ENCODE results near the gene CHCHD4. TPM values are rescaled to one million over a fixed set of nuclear protein-coding genes. Genes with fewer than 3 reads are reported as not detected.
"Not testable (repeated sequence)": the region's sequence is repeated elsewhere in the genome, so short reads cannot be mapped to it uniquely, and the experiment has no call there.

CHCHD4 gene
- total RNA-seq, 1 experiment from 2014 or later = 43.3 TPM

GRCh38 chr3:14122301-14122700, 2.4 kb downstream of the CHCHD4 start:
- H3K9ac ChIP-seq (ENCODE audit: low read length) = no peak overlapping the region
- H3K9me3 ChIP-seq (ENCODE audit: low read length) = no peaks in the 10 kb centered on the region
- peak overlapping the region; percentile 87; the same call in 1 of the 2 replicates for H3K4me2 ChIP-seq (ENCODE audit: low read length)
- ATAC-seq (no peak), DNase-seq (no peak)
- POLR2A ChIA-PET (ENCODE audit: unreplicated experiment) = no interaction called here
- H2AFZ ChIP-seq (ENCODE audit: low read length) = no peak overlapping the region
- no peaks in the 10 kb centered on the region for H3F3A ChIP-seq (ENCODE audit: low read length, unreplicated experiment)
- CTCF ChIA-PET = no interaction called here
- H3K79me2 ChIP-seq (ENCODE audit: low read length) = peaks cover 88% of the 10 kb centered on the region
- peaks cover 23% of the 10 kb centered on the region for H3K4me1 ChIP-seq (ENCODE audit: insufficient read depth, low read length)
- no peak overlapping the region for H3K27ac ChIP-seq (ENCODE audit: low read length)
- no peaks in the 10 kb centered on the region for H3K9me2 ChIP-seq (replicated peaks; ENCODE audit: low read length)
- intact Hi-C loops (cut with micrococcal nuclease) = loop anchor here (10.0 kb wide), 1 partner anchor 468 kb away; no protein-coding TSS in a partner anchor
- H3K27me3 ChIP-seq (ENCODE audit: low read length) = no peaks in the 10 kb centered on the region
- peaks cover 8% of the 10 kb centered on the region; the same call in 1 of the 2 replicates for H3K36me3 ChIP-seq (ENCODE audit: low read depth, low read length)
- H3K4me3 ChIP-seq (ENCODE audit: low read length) = 0 out of 2 replicates have a peak overlapping the region, but pooled peaks have one; percentile 87
- BruUV-seq (replicated peaks) = no TSS peak
- no peak for TF ChIP-seq EZH2 (IDR thresholded peaks at IDR 0.05; ENCODE audit: low read length, unreplicated experiment)
- TF ChIP-seq CTCF (conservative IDR thresholded peaks at IDR 0.05; ENCODE audit: low read depth, low read length) = no peak
- TF ChIP-seq EZH2phosphoT487 (IDR thresholded peaks at IDR 0.05; ENCODE audit: borderline replicate concordance, low read length) = no peak
- peaks cover 14% of the 10 kb centered on the region for H4K20me1 ChIP-seq (ENCODE audit: low read length)

- H3K4me2 ChIP-seq (ENCODE audit: low read length) = no peak overlapping the region
- H3K79me2 ChIP-seq (ENCODE audit: low read length) = peaks cover 87% of the 10 kb centered on the region
- ATAC-seq (no peak), DNase-seq (no peak)
- no peak overlapping the region for H2AFZ ChIP-seq (ENCODE audit: low read length)
- POLR2A ChIA-PET (ENCODE audit: unreplicated experiment) = no interaction called here
- peaks cover 22% of the 10 kb centered on the region for H3K4me1 ChIP-seq (ENCODE audit: insufficient read depth, low read length)
- no peaks in the 10 kb centered on the region for H3F3A ChIP-seq (ENCODE audit: low read length, unreplicated experiment)
- no peak for TF ChIP-seq EZH2 (IDR thresholded peaks at IDR 0.05; ENCODE audit: low read length, unreplicated experiment)
- no peak for TF ChIP-seq EZH2phosphoT487 (IDR thresholded peaks at IDR 0.05; ENCODE audit: borderline replicate concordance, low read length)
- no peak for TF ChIP-seq CTCF (conservative IDR thresholded peaks at IDR 0.05; ENCODE audit: low read depth, low read length)
- no peak overlapping the region for H3K27ac ChIP-seq (ENCODE audit: low read length)
- no peak overlapping the region for H3K9ac ChIP-seq (ENCODE audit: low read length)
- intact Hi-C loops (cut with micrococcal nuclease) = loop anchor here (10.0 kb wide), 1 partner anchor 467 kb away; no protein-coding TSS in a partner anchor
- CTCF ChIA-PET = no interaction called here
- H4K20me1 ChIP-seq (ENCODE audit: low read length) = peaks cover 10% of the 10 kb centered on the region
- H3K36me3 ChIP-seq (ENCODE audit: low read depth, low read length) = peaks cover 8% of the 10 kb centered on the region; the same call in 1 of the 2 replicates
- no peaks in the 10 kb centered on the region for H3K9me3 ChIP-seq (ENCODE audit: low read length)
- no peaks in the 10 kb centered on the region for H3K27me3 ChIP-seq (ENCODE audit: low read length)
- BruUV-seq (replicated peaks) = no TSS peak
- no peak overlapping the region for H3K4me3 ChIP-seq (ENCODE audit: low read length)
- no peaks in the 10 kb centered on the region for H3K9me2 ChIP-seq (replicated peaks; ENCODE audit: low read length)
Measured at GRCh38 chr3:14121859-14122258, 2.8 kb downstream of the CHCHD4 start.

GRCh38 chr3:14120921-14121448, 3.7 kb downstream of the CHCHD4 start:
- H3K27ac ChIP-seq (ENCODE audit: low read length); H3K4me3 ChIP-seq (ENCODE audit: low read length); H3K4me2 ChIP-seq (ENCODE audit: low read length); H3K27me3 ChIP-seq (ENCODE audit: low read length); H2AFZ ChIP-seq (ENCODE audit: low read length); H3F3A ChIP-seq (ENCODE audit: low read length, unreplicated experiment); H3K9me3 ChIP-seq (ENCODE audit: low read length); H3K9ac ChIP-seq (ENCODE audit: low read length); CTCF ChIA-PET; BruUV-seq (replicated peaks); ATAC-seq; H3K9me2 ChIP-seq (replicated peaks; ENCODE audit: low read length); POLR2A ChIA-PET (ENCODE audit: unreplicated experiment); H4K20me1 ChIP-seq (ENCODE audit: low read length); DNase-seq: not testable (repeated sequence)
- intact Hi-C loops (cut with micrococcal nuclease) = loop anchor here (10.0 kb wide), 1 partner anchor 466 kb away; no protein-coding TSS in a partner anchor
- H3K36me3 ChIP-seq (ENCODE audit: low read depth, low read length) = peaks cover 10% of the 10 kb centered on the region; the same call in 1 of the 2 replicates
- peaks cover 78% of the 10 kb centered on the region for H3K79me2 ChIP-seq (ENCODE audit: low read length)
- H3K4me1 ChIP-seq (ENCODE audit: insufficient read depth, low read length) = peaks cover 13% of the 10 kb centered on the region

Data from PC-3 (cell line).